Measurements from ENCODE around the gene GPC2.

GRCh38 chr7:100159099-100159623, 18.0 kb downstream of the GPC2 start:
- TF ChIP-seq CTCF (optimal IDR thresholded peaks at IDR 0.05 in 1 of 3, IDR thresholded peaks at IDR 0.05 in 1 of 3, conservative IDR thresholded peaks at IDR 0.05 in 1 of 3; ENCODE audit: extremely low read depth in 1 of 3, insufficient read depth in 2 of 3, low read length in 3 of 3) = no peak
- no peak for TF ChIP-seq EZH2 (IDR thresholded peaks at IDR 0.05; ENCODE audit: low read length)
